HG03520 (cell line): ENCODE measurements around the gene MPV17L2.
"Not testable (repeated sequence)": the region's sequence is repeated elsewhere in the genome, so short reads cannot be mapped to it uniquely, and the experiment has no call there.

Experiments
- ATAC-seq: cut with Tn5 transposase; IDR thresholded peaks from one replicate; pipeline ENCODE4 v1.9.1; 2021; ENCODE audit warnings: mild to moderate bottlenecking, moderate library complexity; ENCODE audit not compliant: unreplicated experiment

The MPV17L2 gene

GRCh38 chr19:18192673-18193387 lies at the start of gene MPV17L2:
Gene MPV17L2, plus strand, starts transcription at chr19:18193218. Its CDS starts 64 bp downstream, at chr19:18193282.
- ATAC-seq: peak; percentile 81

- ATAC-seq: no peak
These were observed 49.1 kb upstream of the MPV17L2 start for GRCh38 chr19:18143902-18144301.

- no peak for ATAC-seq
These were observed 48.7 kb upstream of the MPV17L2 start for GRCh38 chr19:18144361-18144760.

- no peak for ATAC-seq
These were observed 48.1 kb upstream of the MPV17L2 start for GRCh38 chr19:18144906-18145305.

GRCh38 chr19:18145391-18145999 lies 47.5 kb upstream of the MPV17L2 start:
- no peak for ATAC-seq

GRCh38 chr19:18147396-18147795 lies 45.6 kb upstream of the MPV17L2 start:
- ATAC-seq: no peak

- no peak for ATAC-seq
These were observed 43.4 kb upstream of the MPV17L2 start for GRCh38 chr19:18149596-18149975.

- ATAC-seq: no peak
These were observed 42.0 kb upstream of the MPV17L2 start for GRCh38 chr19:18150776-18151624.

- peak; percentile 51 for ATAC-seq
These were observed 40.6 kb upstream of the MPV17L2 start for GRCh38 chr19:18152442-18152816.

GRCh38 chr19:18152817-18153555 lies 40.0 kb upstream of the MPV17L2 start, which contains the start of gene PIK3R2:
Gene PIK3R2, plus strand, starts transcription at chr19:18153163. Its CDS starts 2,717 bp downstream, at chr19:18155880.
- peak; percentile 64 for ATAC-seq

- ATAC-seq: no peak
These were observed 39.4 kb upstream of the MPV17L2 start for GRCh38 chr19:18153556-18154134.

GRCh38 chr19:18155095-18156087 lies 37.6 kb upstream of the MPV17L2 start:
- ATAC-seq: no peak

- no peak for ATAC-seq
These were observed 36.8 kb upstream of the MPV17L2 start for GRCh38 chr19:18156268-18156667.

- no peak for ATAC-seq
These were observed 36.1 kb upstream of the MPV17L2 start for GRCh38 chr19:18156841-18157464.

- no peak for ATAC-seq
These were observed 35.5 kb upstream of the MPV17L2 start for GRCh38 chr19:18157465-18158063.

GRCh38 chr19:18158467-18158866 lies 34.6 kb upstream of the MPV17L2 start:
- ATAC-seq: no peak

GRCh38 chr19:18159059-18159616 lies 33.9 kb upstream of the MPV17L2 start:
- ATAC-seq: not testable (repeated sequence)

GRCh38 chr19:18159810-18160209 lies 33.2 kb upstream of the MPV17L2 start:
- ATAC-seq: no peak
